H1 (cell line): ENCODE measurements around the gene SNX32. TPM values are rescaled to one million over a fixed set of nuclear protein-coding genes. Genes with fewer than 3 reads are reported as not detected.
A peak's percentile ranks its signal among the peaks of the same experiment; 100 is the strongest.

Experiments
- BCL11A ChIP-seq, 2 experiments: IDR thresholded peaks; one replicate each; pipeline ENCODE4 v1.6.1; 2011; ENCODE audit warnings: low read depth in 2 of 2, low read length in 2 of 2, mild to moderate bottlenecking in 2 of 2
- CREB1 ChIP-seq: IDR thresholded peaks from 2 replicates; pipeline ENCODE4 v1.6.1; 2012; ENCODE audit warnings: inconsistent platforms
- CTBP2 ChIP-seq: IDR thresholded peaks from 2 replicates; pipeline ENCODE4 v1.7.0; 2011; ENCODE audit warnings: borderline replicate concordance, mild to moderate bottlenecking, moderate library complexity, mixed read lengths, low read length; ENCODE audit not compliant: insufficient read depth, insufficient read length
- EGR1 ChIP-seq: IDR thresholded peaks from 2 replicates; pipeline ENCODE4 v1.6.1; 2011; ENCODE audit warnings: low read depth, low read length, borderline replicate concordance
- EZH2 ChIP-seq: fragments of 200-600 bp; sonication (generic); IDR thresholded peaks from 2 replicates; pipeline ENCODE4 v1.7.1; 2012; ENCODE audit warnings: low read depth, mild to moderate bottlenecking, moderate library complexity, low read length, inconsistent platforms; ENCODE audit not compliant: severe bottlenecking
- HDAC2 ChIP-seq, 2 experiments: fragments of 300-600 bp in 1 of 2; sonication (generic) in 1 of 2; IDR thresholded peaks; 2 replicates each; pipeline ENCODE4 v1.6.1; 2011 to 2012; ENCODE audit warnings: low read depth in 2 of 2, low read length in 2 of 2, mild to moderate bottlenecking in 2 of 2, moderate library complexity in 2 of 2, borderline replicate concordance in 1 of 2, inconsistent platforms in 1 of 2
- HDAC6 ChIP-seq: IDR thresholded peaks from one replicate; pipeline ENCODE4 v1.7.1; 2012; ENCODE audit warnings: low read depth, mild to moderate bottlenecking, inconsistent platforms, low read length, moderate library complexity
- JUN ChIP-seq: IDR thresholded peaks from 2 replicates; pipeline ENCODE4 v1.6.1; 2011; ENCODE audit warnings: low read depth, mild to moderate bottlenecking, improper control_type of control experiment, low read length
- NANOG ChIP-seq: IDR thresholded peaks from 2 replicates; pipeline ENCODE4 v1.6.1; 2011; ENCODE audit warnings: low read length, low read depth, mild to moderate bottlenecking, inconsistent platforms; ENCODE audit not compliant: insufficient read depth, poor library complexity, severe bottlenecking
- POLR2A ChIP-seq, 2 experiments: IDR thresholded peaks; 1 replicate in 1 of 2; 2 replicates in 1 of 2; pipeline ENCODE4 v1.6.1; 2011; ENCODE audit warnings: low read depth in 2 of 2, low read length in 2 of 2, mild to moderate bottlenecking in 2 of 2; ENCODE audit errors: control extremely low read depth in 1 of 2
- POU5F1 ChIP-seq: IDR thresholded peaks from 2 replicates; pipeline ENCODE4 v1.6.1; 2011; ENCODE audit warnings: low read depth, mild to moderate bottlenecking, low read length, moderate library complexity
- SIN3A ChIP-seq, 2 experiments: IDR thresholded peaks in 1 of 2; conservative IDR thresholded peaks in 1 of 2; 2 replicates each; pipeline ENCODE4 v1.6.1; 2011 to 2012; ENCODE audit warnings: low read length in 2 of 2, improper control_type of control experiment in 1 of 2, low read depth in 1 of 2, mild to moderate bottlenecking in 1 of 2
- SIX5 ChIP-seq: IDR thresholded peaks from 2 replicates; pipeline ENCODE4 v1.6.1; 2011; ENCODE audit warnings: mild to moderate bottlenecking, low read depth, low read length
- SP1 ChIP-seq: IDR thresholded peaks from 2 replicates; pipeline ENCODE4 v1.6.1; 2011; ENCODE audit warnings: low read depth, low read length
- SP2 ChIP-seq: IDR thresholded peaks from 2 replicates; pipeline ENCODE4 v1.6.1; 2012; ENCODE audit warnings: mild to moderate bottlenecking, low read length, inconsistent platforms
- SP4 ChIP-seq: IDR thresholded peaks from 2 replicates; pipeline ENCODE4 v1.6.1; 2012; ENCODE audit warnings: low read length, inconsistent platforms
- TAF7 ChIP-seq: optimal IDR thresholded peaks from 2 replicates; pipeline ENCODE3; 2011; ENCODE audit warnings: low read depth, mild to moderate bottlenecking, inconsistent platforms, low read length, moderate library complexity, borderline replicate concordance
- ZNF274 ChIP-seq: IDR thresholded peaks from 2 replicates; pipeline ENCODE4 v1.7.0; 2012; ENCODE audit warnings: low read length, borderline replicate concordance; ENCODE audit errors: extremely low read depth
- polyA plus RNA-seq, 7 experiments: library from polyadenylated mRNA; depleted of rRNA in 3 of 7; stranded (reverse) in 5 of 7; unstranded in 2 of 7; fragments of >200 nt in 5 of 7; fragments of 200-250 nt in 2 of 7; gene quantifications; 1 replicate in 5 of 7; 2 replicates in 1 of 7; 4 replicates in 1 of 7; pipeline versions ENCODE4 v1.2.1 to v1.2.3, GENCODE V29; 2011 to 2013; ENCODE audit warnings: missing spikeins in 2 of 7, mixed read lengths in 2 of 7
- total RNA-seq: library from RNA; stranded (reverse); fragmentation: NEBNext Ultra II Directional; extraction: Animal tissue kit (Norgen Biotek cat#: 25700); gene quantifications from 2 replicates; pipeline ENCODE4 v1.2.1, GENCODE V29; 2021
- TF ChIP-seq, protein P1 (sequence below): IDR thresholded peaks from 2 replicates; pipeline ENCODE4 v1.6.1; 2011; ENCODE audit warnings: low read depth, mild to moderate bottlenecking, low read length; ENCODE audit not compliant: insufficient read depth
- TF ChIP-seq, protein P2 (sequence below): IDR thresholded peaks from 2 replicates; pipeline ENCODE4 v1.6.1; 2012; ENCODE audit warnings: inconsistent platforms
- TF ChIP-seq, protein P3 (sequence below): IDR thresholded peaks from 2 replicates; pipeline ENCODE4 v1.6.1; 2011; ENCODE audit warnings: low read length, improper control_type of control experiment

SNX32 gene
- total and polyA plus RNA-seq, 2 of the 8 experiments (the other 6 are each of a cell fraction or from before 2014, with no cell fraction given), result 0.76 to 2.2 TPM

GRCh38 chr11:65787649-65788622 is 45.8 kb upstream of the SNX32 start (continued):
- no peak for TF ChIP-seq POU5F1
- TF ChIP-seq, protein P1, sequence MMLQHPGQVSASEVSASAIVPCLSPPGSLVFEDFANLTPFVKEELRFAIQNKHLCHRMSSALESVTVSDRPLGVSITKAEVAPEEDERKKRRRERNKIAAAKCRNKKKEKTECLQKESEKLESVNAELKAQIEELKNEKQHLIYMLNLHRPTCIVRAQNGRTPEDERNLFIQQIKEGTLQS, result no peak
- TF ChIP-seq SP1, result peak; percentile 64; the same call in 1 of the 2 replicates
- TF ChIP-seq JUN, result no peak
- peak; percentile 68 for TF ChIP-seq CTBP2
- TF ChIP-seq, protein P2, sequence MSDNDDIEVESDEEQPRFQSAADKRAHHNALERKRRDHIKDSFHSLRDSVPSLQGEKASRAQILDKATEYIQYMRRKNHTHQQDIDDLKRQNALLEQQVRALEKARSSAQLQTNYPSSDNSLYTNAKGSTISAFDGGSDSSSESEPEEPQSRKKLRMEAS, result no peak; the same call in 1 of the 2 replicates
- TF ChIP-seq SP4, result peak; percentile 24; the same call in 1 of the 2 replicates
- no peak for TF ChIP-seq ZNF274
- TF ChIP-seq HDAC2 (IDR thresholded peaks at IDR 0.05; ENCODE audit: borderline replicate concordance in 1 of 2, low read depth in 2 of 2, low read length in 2 of 2), result no peak; a peak in 1 of 4 replicates
- TF ChIP-seq SIX5, result no peak
- TF ChIP-seq NANOG, result peak; percentile 32
- TF ChIP-seq EZH2, result no peak
- TF ChIP-seq SIN3A (conservative IDR thresholded peaks at IDR 0.05 in 1 of 2, IDR thresholded peaks at IDR 0.05 in 1 of 2; ENCODE audit: low read depth in 1 of 2, low read length in 2 of 2), result no peak
- TF ChIP-seq TAF7, result peak; percentile 10
- TF ChIP-seq, protein P3, sequence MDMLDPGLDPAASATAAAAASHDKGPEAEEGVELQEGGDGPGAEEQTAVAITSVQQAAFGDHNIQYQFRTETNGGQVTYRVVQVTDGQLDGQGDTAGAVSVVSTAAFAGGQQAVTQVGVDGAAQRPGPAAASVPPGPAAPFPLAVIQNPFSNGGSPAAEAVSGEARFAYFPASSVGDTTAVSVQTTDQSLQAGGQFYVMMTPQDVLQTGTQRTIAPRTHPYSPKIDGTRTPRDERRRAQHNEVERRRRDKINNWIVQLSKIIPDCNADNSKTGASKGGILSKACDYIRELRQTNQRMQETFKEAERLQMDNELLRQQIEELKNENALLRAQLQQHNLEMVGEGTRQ, result no peak
- TF ChIP-seq CREB1, result no peak
- TF ChIP-seq POLR2A (IDR thresholded peaks at IDR 0.05; ENCODE audit: control extremely low read depth in 1 of 2, low read depth in 2 of 2, low read length in 2 of 2), result 0 out of 3 replicates have a peak, but pooled peaks of 1 of the 2 experiments have one; percentile 43
- TF ChIP-seq HDAC6, result no peak
- peak; percentile 35; the same call in 1 of the 2 replicates for TF ChIP-seq EGR1
- no peak for TF ChIP-seq BCL11A (IDR thresholded peaks at IDR 0.05; ENCODE audit: low read depth in 2 of 2, low read length in 2 of 2)
- TF ChIP-seq SP2, result no peak
